ENCODE results near the gene ACAD8.

GRCh38 chr11:134206185-134206584 lies 47.2 kb upstream of the ACAD8 start:
- TF ChIP-seq POLR2A (IDR thresholded peaks at IDR 0.05; ENCODE audit: low read depth, low read length) (no peak), TAF1 (IDR thresholded peaks at IDR 0.05; ENCODE audit: low read depth, low read length) (no peak), POLR2AphosphoS5 (IDR thresholded peaks at IDR 0.05; ENCODE audit: low read depth, low read length) (no peak)

Measured in GM12891 (cell line).